ENCODE measurements around the gene NAP1L4.

DNA sequence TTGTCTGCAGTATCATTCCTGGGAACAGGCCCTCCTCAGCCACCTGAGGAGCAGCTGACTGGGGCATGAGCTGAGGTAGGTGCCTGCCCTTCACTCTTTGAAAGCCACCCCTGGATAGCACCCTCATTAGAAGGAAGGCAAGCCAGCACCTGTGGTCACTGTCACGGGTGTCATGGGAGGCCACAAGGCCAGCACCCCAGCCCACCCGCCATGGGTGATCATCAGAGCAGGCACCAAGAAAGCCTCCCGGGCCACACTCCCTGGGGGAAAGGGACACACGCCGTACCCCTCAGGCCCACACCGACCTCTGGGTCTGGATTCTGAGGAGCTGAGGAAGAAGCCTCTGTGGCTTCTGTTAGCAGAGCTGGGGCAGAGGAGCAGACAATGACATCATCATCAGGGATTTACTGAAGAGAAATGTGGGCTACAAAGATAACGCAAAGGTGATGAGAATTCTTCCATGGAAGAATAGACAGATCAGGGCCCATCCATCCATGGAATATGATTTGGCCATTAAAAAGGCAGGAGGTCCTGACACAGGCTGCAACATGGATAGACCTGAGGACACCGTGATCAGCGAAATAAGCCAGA lies 16.7 kb upstream of the NAP1L4 start:
- no peak for TF ChIP-seq GATA3 (IDR thresholded peaks at IDR 0.05; ENCODE audit: low read depth, low read length)
- no peak for TF ChIP-seq GATA2 (IDR thresholded peaks at IDR 0.05; ENCODE audit: low read depth, low read length)
